ENCODE results near the gene POU2AF1.

The POU2AF1 gene

GRCh38 chr11:111378861-111379601 lies at the start of gene POU2AF1:
Gene POU2AF1 (minus strand): TSS chr11:111379275. CDS start chr11:111379177, 98 bp downstream.
- TF ChIP-seq CTCF (IDR thresholded peaks at IDR 0.05; ENCODE audit: low read depth, low read length), result no peak
- H3K4me3 ChIP-seq (replicated peaks in 1 of 2; ENCODE audit: low read depth in 2 of 2, low read length in 2 of 2), result no peak within 1 kb of the TSS
- DNase-seq (ENCODE audit: low read depth in 2 of 2), result peak; percentile 8 to 34

GRCh38 chr11:111428113-111428876 lies 49.2 kb upstream of the POU2AF1 start:
- no peak for TF ChIP-seq CTCF (IDR thresholded peaks at IDR 0.05; ENCODE audit: low read depth, low read length)
- no peak overlapping the region for H3K4me3 ChIP-seq (replicated peaks in 1 of 2; ENCODE audit: low read depth in 2 of 2, low read length in 2 of 2)
- DNase-seq (ENCODE audit: low read depth in 2 of 2), result no peak

GRCh38 chr11:111427471-111427912 lies 48.4 kb upstream of the POU2AF1 start:
- TF ChIP-seq CTCF (IDR thresholded peaks at IDR 0.05; ENCODE audit: low read depth, low read length), result no peak
- no peak for DNase-seq (ENCODE audit: low read depth in 2 of 2)
- H3K4me3 ChIP-seq (replicated peaks in 1 of 2; ENCODE audit: low read depth in 2 of 2, low read length in 2 of 2), result no peak overlapping the region

GRCh38 chr11:111426617-111427016 lies 47.5 kb upstream of the POU2AF1 start:
- DNase-seq (ENCODE audit: low read depth in 2 of 2), result no peak
- TF ChIP-seq CTCF (IDR thresholded peaks at IDR 0.05; ENCODE audit: low read depth, low read length), result no peak
- H3K4me3 ChIP-seq (replicated peaks in 1 of 2; ENCODE audit: low read depth in 2 of 2, low read length in 2 of 2), result no peak overlapping the region

- DNase-seq (ENCODE audit: low read depth in 2 of 2), result no peak
- TF ChIP-seq CTCF (IDR thresholded peaks at IDR 0.05; ENCODE audit: low read depth, low read length), result no peak
- no peak overlapping the region for H3K4me3 ChIP-seq (replicated peaks in 1 of 2; ENCODE audit: low read depth in 2 of 2, low read length in 2 of 2)
Measured at GRCh38 chr11:111423250-111423615, 44.2 kb upstream of the POU2AF1 start.

- DNase-seq (ENCODE audit: low read depth in 2 of 2), result peak; percentile 22 to 32
- peak; percentile 72 for TF ChIP-seq CTCF (IDR thresholded peaks at IDR 0.05; ENCODE audit: low read depth, low read length)
- no peak overlapping the region for H3K4me3 ChIP-seq (replicated peaks in 1 of 2; ENCODE audit: low read depth in 2 of 2, low read length in 2 of 2)
Measured at GRCh38 chr11:111422494-111423249, 43.6 kb upstream of the POU2AF1 start.

All from cardiac fibroblast (primary cell).